Caco-2 (cell line): ENCODE results near the gene MICA. TPM values are rescaled to one million over a fixed set of nuclear protein-coding genes. Genes with fewer than 3 reads are reported as not detected.

Source experiments
- BruUV-seq: library from RNA; stranded (reverse); fragments of 400-500 nt; replicated peaks from 2 replicates; lab custom pipeline; 2021; lab: Mats Ljungman, UMichigan
- CTCF ChIA-PET: fragments of 300-600 bp; sonication (Branson Sonifier 250); formaldehyde crosslinking; loops from one replicate; lab custom pipeline; 2022; ENCODE audit warnings: antibody characterized with exemption; lab: Charles Lee
- POLR2A ChIA-PET: fragments of 300-600 bp; sonication (Branson Sonifier 250); formaldehyde crosslinking; loops from one replicate; lab custom pipeline; 2022; ENCODE audit warnings: antibody characterized with exemption; lab: Charles Lee
- DNase-seq, 2 experiments: peaks; one replicate each; pipeline versions ENCODE4 v3.0.0 to v3.0.0-alpha.2; 2020 to 2022
- H3K27me3 ChIP-seq: replicated peaks from 2 replicates; pipeline ENCODE4 v1.6.0; 2011; ENCODE audit warnings: low read length; ENCODE audit not compliant: control insufficient read depth, insufficient read depth
- H3K36me3 ChIP-seq: 2 replicates; pipeline ENCODE4 v1.5.1; 2011; ENCODE audit warnings: low read length; ENCODE audit not compliant: control insufficient read depth, insufficient read depth
- H3K4me1 ChIP-seq: fragments of 250-450 bp; sonication (Bioruptor Pico); 2 replicates; pipeline ENCODE4 v1.5.1; 2020; ENCODE audit warnings: mild to moderate bottlenecking
- H3K4me3 ChIP-seq: 2 replicates; pipeline ENCODE4 v1.5.1; 2011; ENCODE audit warnings: low read depth, mild to moderate bottlenecking, control low read depth, low read length
- H3K9me3 ChIP-seq: fragments of 250-450 bp; sonication (Bioruptor Pico); 2 replicates; pipeline ENCODE4 v1.5.1; 2020; ENCODE audit warnings: mild to moderate bottlenecking, moderate library complexity
- H3K27ac Mint-ChIP-seq: one replicate; pipeline ENCODE4 v1.8.0; 2022; ENCODE audit warnings: mixed read lengths; ENCODE audit not compliant: unreplicated experiment
- H3K27me3 Mint-ChIP-seq: one replicate; pipeline ENCODE4 v1.8.0; 2022; ENCODE audit warnings: mixed read lengths; ENCODE audit not compliant: insufficient read depth, unreplicated experiment
- H3K36me3 Mint-ChIP-seq: one replicate; pipeline ENCODE4 v1.8.0; 2022; ENCODE audit warnings: mild to moderate bottlenecking, mixed read lengths; ENCODE audit not compliant: insufficient read depth, unreplicated experiment
- H3K4me1 Mint-ChIP-seq: one replicate; pipeline ENCODE4 v1.8.0; 2022; ENCODE audit warnings: low read depth, mixed read lengths; ENCODE audit not compliant: unreplicated experiment
- H3K4me3 Mint-ChIP-seq: one replicate; pipeline ENCODE4 v1.8.0; 2022; ENCODE audit warnings: mild to moderate bottlenecking, moderate library complexity, mixed read lengths; ENCODE audit not compliant: unreplicated experiment
- H3K9me3 Mint-ChIP-seq: one replicate; pipeline ENCODE4 v1.8.0; 2022; ENCODE audit warnings: mixed read lengths; ENCODE audit not compliant: unreplicated experiment
- intact Hi-C: fragments of 100-400 bp; cut with micrococcal nuclease; formaldehyde crosslinking; loops from one replicate; pipeline ENCODE4 v1.10.0; 2022; ENCODE audit not compliant: unreplicated experiment
- total RNA-seq: library from RNA; stranded (reverse); gene quantifications from 2 replicates; pipeline ENCODE4 v1.2.3, GENCODE V29; 2022
- TF ChIP-seq, protein P1 (sequence below), 2 experiments: fragments of 200-600 bp in 1 of 2; IDR thresholded peaks; 1 replicate in 1 of 2; 2 replicates in 1 of 2; pipeline versions ENCODE4 v1.5.1 to v1.8.0; 2011 to 2022; ENCODE audit warnings: antibody characterized with exemption in 1 of 2, control low read depth in 1 of 2, inconsistent platforms in 1 of 2, low read depth in 1 of 2, low read length in 1 of 2, mild to moderate bottlenecking in 1 of 2, moderate library complexity in 1 of 2; ENCODE audit not compliant: insufficient read depth in 1 of 2, severe bottlenecking in 1 of 2, unreplicated experiment in 1 of 2

The MICA gene
- total RNA-seq, 1 experiment from 2014 or later = 12.6 TPM

DNA sequence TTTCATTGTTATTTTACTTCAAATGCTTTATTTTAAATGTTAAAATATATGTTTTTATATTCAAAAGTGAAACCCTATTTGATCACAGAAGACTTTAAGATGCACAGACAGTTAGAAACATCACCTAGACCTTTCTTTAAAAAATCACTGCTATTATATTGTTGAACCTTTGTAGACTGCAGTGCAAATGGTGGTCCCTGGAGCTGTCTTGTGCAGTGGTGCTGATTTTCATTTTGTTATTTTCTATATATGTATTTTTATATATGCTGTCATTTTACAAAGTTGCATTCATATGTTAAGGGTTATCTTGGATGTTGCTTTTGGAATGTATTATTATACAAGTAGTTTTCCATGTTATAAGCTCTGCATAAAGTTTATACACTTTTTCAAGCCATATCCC lies 27.7 kb upstream of the MICA start:
- TF ChIP-seq, protein P1, sequence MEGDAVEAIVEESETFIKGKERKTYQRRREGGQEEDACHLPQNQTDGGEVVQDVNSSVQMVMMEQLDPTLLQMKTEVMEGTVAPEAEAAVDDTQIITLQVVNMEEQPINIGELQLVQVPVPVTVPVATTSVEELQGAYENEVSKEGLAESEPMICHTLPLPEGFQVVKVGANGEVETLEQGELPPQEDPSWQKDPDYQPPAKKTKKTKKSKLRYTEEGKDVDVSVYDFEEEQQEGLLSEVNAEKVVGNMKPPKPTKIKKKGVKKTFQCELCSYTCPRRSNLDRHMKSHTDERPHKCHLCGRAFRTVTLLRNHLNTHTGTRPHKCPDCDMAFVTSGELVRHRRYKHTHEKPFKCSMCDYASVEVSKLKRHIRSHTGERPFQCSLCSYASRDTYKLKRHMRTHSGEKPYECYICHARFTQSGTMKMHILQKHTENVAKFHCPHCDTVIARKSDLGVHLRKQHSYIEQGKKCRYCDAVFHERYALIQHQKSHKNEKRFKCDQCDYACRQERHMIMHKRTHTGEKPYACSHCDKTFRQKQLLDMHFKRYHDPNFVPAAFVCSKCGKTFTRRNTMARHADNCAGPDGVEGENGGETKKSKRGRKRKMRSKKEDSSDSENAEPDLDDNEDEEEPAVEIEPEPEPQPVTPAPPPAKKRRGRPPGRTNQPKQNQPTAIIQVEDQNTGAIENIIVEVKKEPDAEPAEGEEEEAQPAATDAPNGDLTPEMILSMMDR (IDR thresholded peaks at IDR 0.05; ENCODE audit: insufficient read depth in 1 of 2, low read depth in 1 of 2, low read length in 1 of 2, severe bottlenecking in 1 of 2, unreplicated experiment in 1 of 2) = no peak
- POLR2A ChIA-PET = no interaction called here
- Mint-ChIP-seq H3K4me1 (no peaks in the 10 kb centered on the region), H3K36me3 (no peaks in the 10 kb centered on the region), H3K4me3 (no peak overlapping the region), H3K27ac (no peak overlapping the region), H3K27me3 (peaks cover 16% of the 10 kb centered on the region), H3K9me3 (peaks cover 20% of the 10 kb centered on the region)
- no peaks in the 10 kb centered on the region for H3K36me3 ChIP-seq
- DNase-seq = no peak
- H3K27me3 ChIP-seq = no peaks in the 10 kb centered on the region
- CTCF ChIA-PET = interaction anchor here (1.0 kb wide), 1 partner anchor 9 kb away, joined by 7 read pairs; no protein-coding TSS in a partner anchor
- H3K9me3 ChIP-seq = no peaks in the 10 kb centered on the region
- no TSS peak for BruUV-seq
- H3K4me1 ChIP-seq = 0 out of 2 replicates have a peak, but pooled peaks cover 4% of the 10 kb centered on the region
- no peak overlapping the region for H3K4me3 ChIP-seq
- intact Hi-C loops = no loop called here

DNA sequence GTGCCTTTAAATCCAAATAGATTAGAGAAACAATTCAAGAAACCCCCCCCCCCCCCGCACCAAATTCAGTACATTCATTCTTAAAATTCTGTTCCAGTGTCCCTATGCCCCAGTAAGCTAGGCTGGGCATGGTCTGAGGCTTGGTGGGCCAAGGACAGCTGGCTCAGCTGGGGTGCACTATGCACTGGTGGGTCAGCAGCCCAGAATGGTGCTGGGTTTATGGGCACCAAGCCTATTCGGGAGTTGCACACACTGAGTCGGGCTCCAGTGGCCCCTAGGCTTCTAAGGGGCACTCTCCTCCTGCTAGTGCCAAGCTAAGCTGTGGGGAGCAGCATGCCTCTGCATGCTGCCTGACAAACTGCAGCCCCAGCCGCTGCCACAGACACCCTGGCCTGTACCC lies 26.4 kb upstream of the MICA start:
- intact Hi-C loops = no loop called here
- no TSS peak for BruUV-seq
- POLR2A ChIA-PET = no interaction called here
- TF ChIP-seq, protein P1 (IDR thresholded peaks at IDR 0.05; ENCODE audit: insufficient read depth in 1 of 2, low read depth in 1 of 2, low read length in 1 of 2, severe bottlenecking in 1 of 2, unreplicated experiment in 1 of 2) = no peak
- H3K9me3 ChIP-seq = no peaks in the 10 kb centered on the region
- H3K4me3 Mint-ChIP-seq = no peak overlapping the region
- H3K4me1 Mint-ChIP-seq = no peaks in the 10 kb centered on the region
- no peaks in the 10 kb centered on the region for H3K36me3 ChIP-seq
- no peaks in the 10 kb centered on the region for H3K36me3 Mint-ChIP-seq
- peaks cover 15% of the 10 kb centered on the region for H3K9me3 Mint-ChIP-seq
- no peaks in the 10 kb centered on the region for H3K27me3 ChIP-seq
- no peak overlapping the region for H3K27ac Mint-ChIP-seq
- no peak for DNase-seq
- CTCF ChIA-PET = interaction anchor here (0.7 to 1.5 kb wide), 2 partner anchors 10 to 18 kb away, joined by 3 to 4 read pairs; no protein-coding TSS in a partner anchor
- H3K4me1 ChIP-seq = 0 out of 2 replicates have a peak, but pooled peaks cover 4% of the 10 kb centered on the region
- H3K4me3 ChIP-seq = no peak overlapping the region
- peaks cover 14% of the 10 kb centered on the region for H3K27me3 Mint-ChIP-seq

DNA sequence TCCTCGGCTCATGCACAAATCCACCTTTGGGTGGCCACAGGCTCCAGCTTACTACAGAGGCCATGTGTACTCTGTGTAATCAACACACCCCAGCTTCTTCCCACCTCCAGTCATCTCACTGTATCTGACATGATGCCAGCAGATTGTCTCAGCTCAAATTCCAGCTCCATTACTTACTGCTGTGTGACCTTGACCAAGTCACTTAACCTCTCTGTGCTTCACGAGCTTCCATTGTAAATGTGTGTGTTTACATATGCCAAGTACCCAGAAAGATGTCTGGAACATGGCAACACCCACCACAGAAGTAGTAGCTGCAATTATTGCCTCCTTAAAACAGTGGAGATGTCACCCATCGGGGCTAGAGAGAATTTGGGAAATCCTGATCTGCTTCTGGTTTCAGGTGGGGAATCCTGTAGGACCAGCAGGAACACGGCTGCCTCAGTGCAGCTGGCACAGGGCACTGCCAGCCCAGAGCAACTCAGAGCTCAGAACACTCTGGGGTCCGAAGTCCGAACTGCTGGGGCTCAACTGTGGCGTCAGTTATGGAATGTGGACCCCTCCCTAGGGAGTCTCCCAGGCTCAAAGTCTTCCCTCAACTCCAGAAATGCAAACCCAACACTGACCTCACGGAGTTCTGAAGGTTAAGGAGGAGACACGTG lies 25.2 kb upstream of the MICA start:
- H3K27ac Mint-ChIP-seq = no peak overlapping the region
- H3K36me3 Mint-ChIP-seq = no peaks in the 10 kb centered on the region
- CTCF ChIA-PET = interaction anchor here (0.8 to 1.5 kb wide), 2 partner anchors 12 to 20 kb away, joined by 3 to 4 read pairs; no protein-coding TSS in a partner anchor

More for the DNA sequence above, 25.2 kb upstream of the MICA start:
- Mint-ChIP-seq H3K4me1 (no peaks in the 10 kb centered on the region), H3K27me3 (peaks cover 9% of the 10 kb centered on the region), H3K9me3 (peaks cover 3% of the 10 kb centered on the region), H3K4me3 (no peak overlapping the region)
- TF ChIP-seq, protein P1 (IDR thresholded peaks at IDR 0.05; ENCODE audit: insufficient read depth in 1 of 2, low read depth in 1 of 2, low read length in 1 of 2, severe bottlenecking in 1 of 2, unreplicated experiment in 1 of 2) = no peak
- no TSS peak for BruUV-seq
- intact Hi-C loops = no loop called here
- Histone ChIP-seq H3K4me3 (no peak overlapping the region), H3K27me3 (no peaks in the 10 kb centered on the region), H3K9me3 (no peaks in the 10 kb centered on the region), H3K36me3 (no peaks in the 10 kb centered on the region), H3K4me1 (0 out of 2 replicates have a peak, but pooled peaks cover 4% of the 10 kb centered on the region)
- POLR2A ChIA-PET = no interaction called here
- no peak for DNase-seq
